Inflammatory macrophage treated with lipopolysaccharide for 1 hour (primary cell): ENCODE results near the gene TSC22D3.
"Not testable (repeated sequence)": the region's sequence is repeated elsewhere in the genome, so short reads cannot be mapped to it uniquely, and the experiment has no call there.

Source experiments
- DNase-seq, 2 donors: peaks; one replicate each; pipeline ENCODE4 v3.0.0-alpha.2; 2020 to 2022

The TSC22D3 gene

DNA sequence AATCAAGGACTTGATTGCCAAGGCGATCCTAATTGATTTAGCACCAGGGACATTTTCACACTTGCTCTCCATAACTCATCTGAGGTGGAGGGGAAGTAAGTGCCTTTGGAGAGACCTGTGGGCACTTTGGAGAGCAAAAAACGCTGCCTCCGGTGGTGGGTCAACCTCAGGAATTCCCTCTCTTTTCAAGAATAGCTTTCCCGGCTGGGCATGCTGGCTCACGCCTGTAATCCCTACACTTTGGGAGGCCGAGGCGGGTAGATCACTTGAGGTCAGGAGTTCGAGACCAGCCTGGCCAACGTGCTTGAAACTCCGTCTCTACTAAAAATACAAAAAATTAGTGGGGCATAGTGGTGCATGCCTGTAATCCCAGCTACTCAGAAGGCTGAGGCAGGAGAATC, 98.1 kb downstream of the TSC22D3 start:
- no peak for DNase-seq

DNA sequence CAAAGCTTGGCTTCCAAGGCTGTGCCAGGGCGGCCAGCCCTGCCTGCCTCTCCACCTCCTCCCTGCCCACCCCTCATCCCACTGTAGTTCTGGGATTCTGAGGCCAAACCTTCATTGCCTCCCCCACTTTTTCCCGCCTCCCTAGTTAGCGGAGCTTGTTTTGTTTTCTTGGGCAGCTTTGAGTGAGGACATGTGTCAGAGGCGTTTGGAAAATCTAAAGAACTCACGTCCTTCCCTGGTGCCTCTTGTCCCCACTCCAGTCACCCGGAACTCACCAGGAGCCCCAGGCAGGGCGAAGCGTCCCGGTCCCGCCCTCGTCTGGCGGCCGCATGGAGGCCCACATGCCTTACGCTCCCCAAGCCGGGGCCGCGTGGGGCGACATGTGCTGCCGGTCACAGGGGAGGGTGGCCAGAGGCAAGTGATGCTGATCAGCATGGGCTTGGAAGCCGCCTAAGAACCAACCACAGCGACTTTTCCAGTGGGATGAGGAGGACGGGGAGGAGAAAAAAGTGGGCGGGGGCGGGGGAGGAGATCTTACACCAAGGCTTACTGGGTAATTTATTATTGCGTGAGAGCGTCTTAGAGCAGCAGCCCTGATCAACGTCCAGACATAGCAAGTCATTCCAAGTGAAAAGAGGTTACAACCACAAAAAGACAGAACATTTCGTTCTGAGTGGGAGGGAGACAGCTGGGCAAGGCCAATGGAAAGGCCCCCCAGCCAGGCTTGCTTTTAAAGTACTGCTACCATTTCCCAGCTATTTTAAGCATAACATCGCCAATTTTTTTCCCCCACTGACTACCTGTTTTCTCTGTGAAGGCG, 98.8 kb downstream of the TSC22D3 start:
- peak; percentile 57 to 82 for DNase-seq

DNA sequence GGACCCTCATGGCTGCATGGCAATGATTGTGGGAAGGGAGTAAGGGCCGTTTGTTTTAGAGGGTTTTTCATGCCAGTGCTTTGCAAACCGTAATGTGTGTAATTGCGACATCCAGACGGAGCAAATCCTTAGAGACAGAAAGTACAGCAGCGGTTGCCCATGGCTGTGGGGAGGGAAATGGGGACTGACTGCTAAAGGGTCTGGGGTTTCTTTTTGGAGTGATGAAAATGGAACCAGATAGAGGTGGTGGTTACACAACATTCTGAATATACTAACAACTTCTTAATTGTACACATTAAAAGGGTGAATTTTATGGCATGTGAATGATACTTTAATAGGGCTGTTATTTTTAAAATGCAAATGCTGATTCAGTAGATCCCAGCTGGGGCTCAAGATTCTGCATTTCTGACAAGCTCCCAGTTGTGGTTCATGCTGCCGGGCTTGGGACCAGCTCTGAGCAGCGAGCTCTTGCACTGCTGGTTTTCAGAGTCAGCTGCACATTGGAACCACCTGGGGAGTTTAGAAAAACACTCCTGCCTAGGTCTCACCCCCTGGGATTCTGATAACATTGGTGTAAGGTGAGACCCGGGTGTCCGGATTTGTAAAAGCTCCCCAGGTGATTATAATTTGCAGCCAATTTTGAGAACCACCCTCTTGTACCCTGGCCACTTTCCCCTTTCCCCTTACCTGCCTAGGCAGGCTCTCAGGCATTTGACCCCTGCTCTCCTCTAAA, 99.6 kb downstream of the TSC22D3 start:
- DNase-seq = peak in 1 of 2 donors; percentile 17

DNA sequence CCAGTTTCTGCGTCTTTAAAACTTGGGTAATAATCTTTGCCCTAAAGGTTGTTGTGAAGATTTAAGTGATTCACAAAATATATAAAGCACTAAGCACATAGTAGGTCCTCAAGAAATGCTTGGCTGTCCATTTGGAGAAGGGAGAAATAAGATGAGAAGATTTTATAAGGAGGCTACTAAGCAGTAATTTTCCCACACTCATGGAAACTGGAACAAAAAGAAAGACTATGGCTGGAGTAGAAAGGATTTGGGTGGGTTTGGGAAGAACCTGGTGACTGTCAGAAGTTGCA, 100.3 kb downstream of the TSC22D3 start:
- DNase-seq = no peak

DNA sequence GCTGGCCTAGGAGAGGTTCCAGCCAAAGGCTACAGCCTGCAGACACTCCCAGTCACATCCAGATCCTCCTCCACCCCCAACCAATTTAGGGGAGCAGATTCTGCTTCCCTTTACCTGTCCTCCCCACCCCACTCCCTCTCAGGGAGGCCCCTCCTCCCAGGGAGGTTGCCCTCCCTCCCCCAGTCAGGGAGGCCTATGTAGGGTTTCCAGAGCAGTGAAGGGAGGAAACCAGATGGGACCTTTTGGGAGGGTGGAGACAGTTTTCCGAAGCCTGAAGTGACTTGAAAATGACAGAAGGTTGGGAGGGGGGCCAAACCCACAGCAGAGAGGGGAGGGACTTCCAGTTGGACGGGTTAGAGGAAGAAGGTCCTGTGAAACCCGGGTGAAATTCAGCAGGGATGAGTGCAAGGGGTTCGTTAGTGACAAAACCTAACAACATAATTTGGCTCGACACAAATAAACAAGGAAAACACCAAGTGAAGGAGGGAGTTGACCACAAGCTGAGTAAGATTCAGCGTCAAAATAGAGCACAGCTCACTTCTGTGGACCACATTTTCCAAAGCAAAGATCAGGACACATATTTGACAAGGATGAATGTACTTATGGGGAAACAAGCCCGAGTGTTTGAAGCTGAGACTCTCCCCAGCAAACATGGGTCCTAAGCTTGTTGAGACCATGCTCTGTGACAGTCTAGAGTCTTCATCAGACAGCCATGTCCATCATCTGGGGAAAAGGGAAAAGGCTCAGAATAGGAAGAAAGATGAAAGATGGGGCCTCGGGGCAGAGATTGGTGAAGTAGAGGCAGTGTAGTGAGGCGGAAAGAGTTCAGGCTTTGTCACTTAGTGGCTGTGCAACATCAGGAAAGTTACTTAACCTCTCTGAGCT, 100.9 kb downstream of the TSC22D3 start:
- peak in 1 of 2 donors; percentile 22 for DNase-seq

DNA sequence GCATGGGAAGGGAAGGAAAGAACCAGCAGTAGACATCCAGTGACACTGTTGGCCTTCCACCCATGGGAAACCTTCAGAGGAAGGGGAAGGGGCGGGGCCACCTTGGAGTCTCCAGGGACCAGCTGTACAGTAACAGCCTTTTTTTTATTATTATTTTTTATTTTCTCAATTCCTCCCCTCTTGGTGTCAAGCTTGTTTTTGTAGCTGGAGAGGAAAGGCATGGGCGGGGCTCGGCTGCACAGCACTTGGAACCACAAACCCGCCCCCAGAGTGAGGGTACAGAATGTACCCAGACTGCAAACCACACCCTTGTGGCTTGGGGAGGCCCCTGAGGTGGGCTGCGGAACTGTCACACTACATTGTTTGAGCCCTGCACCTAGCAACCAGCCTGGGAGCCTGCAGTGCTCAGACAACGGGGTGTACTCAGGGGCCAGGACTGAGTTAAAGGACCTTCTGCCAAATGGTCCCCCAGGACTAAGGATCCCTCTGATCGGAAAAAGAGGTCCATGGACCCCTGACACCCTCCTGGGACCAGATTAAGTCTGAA, 101.6 kb downstream of the TSC22D3 start:
- DNase-seq = peak; percentile 29 to 60

DNA sequence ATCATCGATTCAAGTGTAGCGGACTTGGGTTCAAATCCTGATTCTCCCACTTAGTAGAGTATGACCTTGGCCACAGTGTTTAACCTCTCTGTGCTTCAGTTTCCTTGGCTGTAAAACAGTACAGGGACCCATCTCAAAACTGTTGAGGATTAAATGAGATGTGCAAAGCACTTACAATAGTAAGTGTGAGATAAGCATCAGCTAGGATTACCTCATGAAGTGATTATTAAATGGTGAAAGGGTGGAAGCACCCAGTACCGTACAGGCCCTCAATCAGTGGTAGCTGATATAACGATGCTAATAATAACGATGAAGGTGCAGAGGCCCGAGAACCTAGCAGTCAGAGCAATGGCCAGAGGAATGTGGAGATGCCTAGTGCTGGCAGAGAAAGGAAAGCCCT, 102.2 kb downstream of the TSC22D3 start:
- DNase-seq = no peak

DNA sequence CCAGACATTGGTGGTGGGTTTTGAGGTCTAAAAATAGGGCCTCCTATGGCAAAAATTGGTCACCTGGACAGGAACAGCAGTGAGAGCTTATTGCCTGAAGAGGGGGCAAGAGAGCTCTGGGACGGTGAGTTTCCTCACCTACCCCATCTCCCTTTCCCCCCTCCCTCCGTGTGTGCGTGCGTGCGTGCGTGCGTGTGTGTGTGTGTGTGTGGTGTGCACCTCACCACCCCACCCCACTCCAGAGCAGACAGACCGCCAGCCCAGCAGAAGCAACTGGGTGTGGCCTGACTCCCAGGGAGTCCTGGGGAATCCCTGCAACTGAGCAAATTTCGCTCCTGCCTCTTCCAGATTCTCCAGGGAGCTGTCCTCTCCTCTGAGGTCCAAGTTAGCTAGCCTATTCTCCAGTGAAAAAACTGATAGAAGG, 102.6 kb downstream of the TSC22D3 start:
- no peak for DNase-seq

DNA sequence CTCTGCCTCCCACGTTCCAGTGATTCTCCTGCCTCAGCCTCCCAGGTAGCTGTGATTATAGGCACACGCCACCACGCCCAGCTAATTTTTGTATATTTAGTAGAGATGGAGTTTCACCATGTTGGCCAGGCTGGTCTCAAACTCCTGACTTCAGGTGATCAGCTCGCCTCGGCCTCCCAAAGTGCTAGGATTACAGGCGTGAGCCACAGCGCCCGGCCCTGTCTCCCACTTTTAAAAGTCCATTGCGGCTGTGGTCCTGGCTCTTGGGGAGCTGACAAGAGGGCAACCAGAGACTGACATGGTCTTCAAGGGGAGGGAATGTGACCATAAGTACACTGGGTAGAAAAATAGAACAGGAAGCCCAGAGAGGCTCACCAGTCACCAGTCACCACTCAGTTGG, 104.3 kb downstream of the TSC22D3 start:
- DNase-seq = not testable (repeated sequence)

DNA sequence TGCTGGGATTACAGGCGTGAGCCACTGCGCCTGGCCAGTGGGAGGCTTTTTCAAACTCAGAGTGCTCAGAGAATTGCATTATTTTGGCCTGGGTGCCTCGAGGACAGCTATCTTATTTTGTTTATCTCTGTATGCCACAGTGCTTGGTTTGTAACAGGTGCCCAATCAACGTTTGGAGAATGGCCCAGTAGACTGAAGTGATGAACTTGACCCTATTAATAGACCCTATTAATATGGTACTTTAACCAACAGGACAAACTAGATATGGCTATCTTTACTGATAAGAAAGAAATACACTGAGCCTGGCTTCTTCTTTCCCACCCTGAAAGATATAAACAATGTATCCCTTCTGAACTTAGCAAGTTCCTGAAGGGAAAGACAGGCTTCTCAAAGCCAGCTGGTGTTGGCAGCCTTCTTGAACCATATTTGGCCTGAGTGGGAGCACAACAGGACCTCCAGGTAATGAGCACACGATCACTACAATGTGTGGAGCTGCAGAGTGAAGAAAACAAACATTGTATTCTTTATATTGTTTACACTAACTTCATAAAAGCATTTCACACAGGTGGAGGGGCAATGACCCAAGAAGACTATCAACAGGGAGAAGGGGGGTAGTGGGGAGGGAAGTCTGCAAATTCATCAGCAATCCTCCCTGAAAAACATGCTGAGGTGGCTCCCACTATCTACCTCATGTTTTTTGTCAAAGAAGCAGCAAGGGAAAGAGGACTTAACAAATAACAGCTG, 105.5 kb downstream of the TSC22D3 start:
- no peak for DNase-seq

DNA sequence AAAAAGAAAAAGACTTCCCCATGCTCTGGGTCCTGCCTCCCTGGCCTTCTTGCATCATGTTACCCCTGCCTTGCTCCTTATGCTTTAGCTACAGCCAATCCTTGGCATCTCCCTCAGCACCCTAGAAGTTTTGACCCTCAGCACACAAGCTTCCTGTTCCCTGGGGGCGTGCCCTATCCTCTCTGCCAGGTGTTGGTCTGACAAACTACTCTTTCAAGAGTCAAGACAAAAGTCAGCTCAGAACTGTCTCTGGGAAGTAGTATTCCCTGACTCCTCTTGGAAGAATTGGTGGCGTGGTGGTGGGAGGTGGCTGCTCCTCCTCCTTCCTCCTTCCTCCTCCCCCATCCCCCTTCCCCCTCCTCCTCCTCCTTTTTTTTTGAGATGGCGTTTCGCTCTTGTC, 106.3 kb downstream of the TSC22D3 start:
- DNase-seq = no peak

DNA sequence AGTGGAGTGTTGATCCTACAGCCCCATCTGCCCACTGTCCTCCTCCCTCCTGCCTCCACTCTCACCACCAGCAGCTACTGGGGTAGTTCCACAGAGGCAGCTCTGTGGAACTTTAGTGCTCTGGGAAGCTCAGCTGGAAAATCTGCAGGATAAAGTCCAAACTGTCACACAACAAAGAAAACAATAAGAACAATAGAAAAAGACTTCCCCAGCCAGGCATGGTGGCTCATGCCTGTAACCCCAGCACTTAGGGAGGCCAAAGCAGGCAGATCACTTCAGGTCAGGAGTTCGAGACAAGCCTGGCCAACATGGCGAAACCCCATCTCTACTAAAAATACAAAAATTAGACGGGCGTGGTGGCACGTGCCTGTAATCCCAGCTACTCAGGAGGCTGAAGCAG, 106.9 kb downstream of the TSC22D3 start:
- not testable (repeated sequence) for DNase-seq

DNA sequence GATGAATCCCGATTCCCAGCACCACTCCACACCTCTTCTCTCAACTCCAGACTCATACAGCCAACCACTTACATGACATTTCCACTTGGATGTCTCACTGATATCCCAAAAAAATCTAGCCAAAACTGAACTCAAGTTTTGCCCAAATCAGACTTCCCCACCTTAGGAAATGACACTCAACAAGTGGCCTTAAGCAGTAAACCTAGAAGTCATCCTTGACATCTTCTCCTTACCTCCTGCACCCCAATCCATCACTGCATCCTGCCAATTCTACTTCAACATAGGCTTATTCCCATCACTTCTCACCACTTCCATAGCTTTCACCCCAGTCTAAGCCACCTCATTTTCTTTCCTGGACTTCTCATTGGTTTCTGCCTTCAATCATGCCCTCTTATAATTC, 108.2 kb downstream of the TSC22D3 start:
- DNase-seq = no peak

DNA sequence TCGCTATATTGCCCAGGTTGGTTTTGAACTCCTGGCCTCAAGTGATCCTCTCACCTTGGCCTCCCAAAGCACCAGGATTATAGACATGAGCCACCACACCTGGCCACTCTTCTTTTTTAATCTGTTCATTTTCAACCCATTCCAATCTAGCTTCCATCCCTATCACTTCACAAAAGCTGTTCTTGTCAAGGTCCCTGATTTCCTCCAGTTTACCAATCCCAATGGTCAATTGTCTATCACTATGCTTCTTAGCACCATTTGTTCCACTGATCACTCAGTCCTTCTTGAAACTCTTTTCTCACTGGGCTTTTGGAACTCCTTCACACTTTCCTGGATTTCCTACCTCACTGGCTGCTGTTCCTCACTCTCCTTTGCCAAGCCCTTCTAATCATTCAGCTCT, 108.7 kb downstream of the TSC22D3 start:
- no peak for DNase-seq
